Stimulated activated naive B cell treated with anti-CD40 and anti-IgM and Interleukin-4, amounts not matched to agents 10 μg/mL and 1 μg/mL and 100 μg/mL, for 72 hours (primary cell): ENCODE measurements around the gene FFAR4.
A peak's percentile ranks its signal among the peaks of the same experiment; 100 is the strongest.

Source experiments
- ATAC-seq, 2 donors: fragments of 150-1000 bp; cut with Tn5 transposase; replicated peaks; 2 replicates each; pipeline ENCODE4 v1.10.0; 2021; ENCODE audit warnings: moderate library complexity in 1 of 2
- DNase-seq: peaks from one replicate; pipeline ENCODE4 v3.0.0; 2021
- H3K27ac Mint-ChIP-seq: one replicate; pipeline ENCODE4 v1.8.0; 2022; ENCODE audit warnings: mild to moderate bottlenecking, mixed read lengths
- H3K27me3 Mint-ChIP-seq, 2 donors: one replicate each; pipeline ENCODE4 v1.8.0; 2022; ENCODE audit warnings: mixed read lengths in 2 of 2
- H3K36me3 Mint-ChIP-seq, 2 donors: one replicate each; pipeline ENCODE4 v1.8.0; 2022; ENCODE audit warnings: mixed read lengths in 2 of 2, mild to moderate bottlenecking in 1 of 2
- H3K4me1 Mint-ChIP-seq, 2 donors: one replicate each; pipeline ENCODE4 v1.8.0; 2022; ENCODE audit warnings: mixed read lengths in 2 of 2, mild to moderate bottlenecking in 1 of 2
- H3K4me3 Mint-ChIP-seq, 2 donors: one replicate each; pipeline ENCODE4 v1.8.0; 2022; ENCODE audit warnings: mild to moderate bottlenecking in 2 of 2, mixed read lengths in 2 of 2, moderate library complexity in 1 of 2
- H3K9me3 Mint-ChIP-seq, 2 donors: one replicate each; pipeline ENCODE4 v1.8.0; 2022; ENCODE audit warnings: mixed read lengths in 2 of 2, mild to moderate bottlenecking in 1 of 2

Gene FFAR4

GRCh38 chr10:93599335-93599734 lies 32.9 kb downstream of the FFAR4 start:
- no peak for DNase-seq
- H3K9me3 Mint-ChIP-seq: no peaks in the 10 kb centered on the region
- peaks cover 0 to 2% of the 10 kb centered on the region in 2 donors for H3K36me3 Mint-ChIP-seq
- no peaks in the 10 kb centered on the region for H3K4me1 Mint-ChIP-seq
- peaks cover 29 to 67% of the 10 kb centered on the region in 2 donors for H3K27me3 Mint-ChIP-seq
- no peak overlapping the region for H3K27ac Mint-ChIP-seq
- no peak overlapping the region for H3K4me3 Mint-ChIP-seq
- ATAC-seq: no peak

- Mint-ChIP-seq H3K36me3 (peaks cover 0 to 2% of the 10 kb centered on the region in 2 donors), H3K9me3 (no peaks in the 10 kb centered on the region), H3K27ac (no peak overlapping the region), H3K27me3 (peaks cover 29 to 64% of the 10 kb centered on the region in 2 donors), H3K4me1 (no peaks in the 10 kb centered on the region), H3K4me3 (peak overlapping the region in 1 of 2 donors; percentile 34)
- ATAC-seq: no peak
- DNase-seq: no peak
Observed at GRCh38 chr10:93599778-93600177, 33.3 kb downstream of the FFAR4 start.

GRCh38 chr10:93600446-93601145 lies 34.1 kb downstream of the FFAR4 start:
- H3K36me3 Mint-ChIP-seq: peaks cover 0 to 2% of the 10 kb centered on the region in 2 donors
- H3K27ac Mint-ChIP-seq: no peak overlapping the region
- no peaks in the 10 kb centered on the region for H3K4me1 Mint-ChIP-seq
- H3K27me3 Mint-ChIP-seq: peaks cover 29 to 56% of the 10 kb centered on the region in 2 donors
- no peak for DNase-seq
- peak overlapping the region in 1 of 2 donors; percentile 16 for H3K4me3 Mint-ChIP-seq
- no peak for ATAC-seq
- no peaks in the 10 kb centered on the region for H3K9me3 Mint-ChIP-seq

- Mint-ChIP-seq H3K27ac (no peak within 1 kb of the TSS), H3K36me3 (peaks cover 0 to 2% of the 10 kb centered on the region in 2 donors), H3K27me3 (peaks cover 33 to 61% of the 10 kb centered on the region in 2 donors), H3K9me3 (no peaks in the 10 kb centered on the region), H3K4me1 (no peaks in the 10 kb centered on the region), H3K4me3 (peak within 1 kb of the TSS in 1 of 2 donors; percentile 16)
- ATAC-seq: no peak
- no peak for DNase-seq
Observed at GRCh38 chr10:93601146-93601773, 34.8 kb downstream of the FFAR4 start, which contains the start of gene RBP4. TSS of gene RBP4 (minus strand) at chr10:93601235. CDS start at chr10:93601028, 207 bp downstream.

- Mint-ChIP-seq H3K27me3 (peaks cover 38 to 66% of the 10 kb centered on the region in 2 donors), H3K36me3 (peaks cover 0 to 2% of the 10 kb centered on the region in 2 donors), H3K27ac (no peak overlapping the region), H3K9me3 (no peaks in the 10 kb centered on the region), H3K4me1 (no peaks in the 10 kb centered on the region), H3K4me3 (no peak overlapping the region)
- ATAC-seq (no peak), DNase-seq (no peak)
Observed at GRCh38 chr10:93601774-93602162, 35.3 kb downstream of the FFAR4 start.

GRCh38 chr10:93603023-93603422 lies 36.6 kb downstream of the FFAR4 start:
- Mint-ChIP-seq H3K4me1 (no peaks in the 10 kb centered on the region), H3K27me3 (peaks cover 46 to 67% of the 10 kb centered on the region in 2 donors), H3K27ac (no peak overlapping the region), H3K9me3 (peaks cover 0 to 5% of the 10 kb centered on the region in 2 donors), H3K36me3 (peaks cover 0 to 2% of the 10 kb centered on the region in 2 donors), H3K4me3 (no peak overlapping the region)
- DNase-seq (no peak), ATAC-seq (no peak)

GRCh38 chr10:93604146-93604545 lies 37.7 kb downstream of the FFAR4 start:
- Mint-ChIP-seq H3K27ac (no peak overlapping the region), H3K27me3 (peaks cover 49 to 70% of the 10 kb centered on the region in 2 donors)

GRCh38 chr10:93608421-93608820 lies 42.0 kb downstream of the FFAR4 start:
- ATAC-seq: no peak
- H3K27me3 Mint-ChIP-seq: peaks cover 27 to 51% of the 10 kb centered on the region in 2 donors
- H3K4me3 Mint-ChIP-seq: no peak overlapping the region
- DNase-seq: no peak
- H3K36me3 Mint-ChIP-seq: no peaks in the 10 kb centered on the region
- no peak overlapping the region for H3K27ac Mint-ChIP-seq
- peaks cover 0 to 5% of the 10 kb centered on the region in 2 donors for H3K9me3 Mint-ChIP-seq
- no peaks in the 10 kb centered on the region for H3K4me1 Mint-ChIP-seq

More at GRCh38 chr10:93604146-93604545, 37.7 kb downstream of the FFAR4 start:
- Mint-ChIP-seq H3K9me3 (peaks cover 0 to 5% of the 10 kb centered on the region in 2 donors), H3K36me3 (peaks cover 0 to 2% of the 10 kb centered on the region in 2 donors), H3K4me3 (no peak overlapping the region), H3K4me1 (no peaks in the 10 kb centered on the region)
- no peak for DNase-seq
- ATAC-seq: no peak

GRCh38 chr10:93612311-93612710 lies 45.8 kb downstream of the FFAR4 start, which contains the start of gene PDE6C:
TSS of gene PDE6C (plus strand) at chr10:93612537. CDS start at chr10:93612726, 189 bp downstream.
- H3K36me3 Mint-ChIP-seq: no peaks in the 10 kb centered on the region
- H3K4me3 Mint-ChIP-seq: no peak within 1 kb of the TSS
- no peak for ATAC-seq
- peaks cover 9 to 26% of the 10 kb centered on the region in 2 donors for H3K27me3 Mint-ChIP-seq
- H3K9me3 Mint-ChIP-seq: peaks cover 0 to 3% of the 10 kb centered on the region in 2 donors
- H3K27ac Mint-ChIP-seq: no peak within 1 kb of the TSS
- no peak for DNase-seq
- peaks cover 5 to 11% of the 10 kb centered on the region in 2 donors for H3K4me1 Mint-ChIP-seq

- ATAC-seq (no peak), DNase-seq (no peak)
- Mint-ChIP-seq H3K4me3 (no peak overlapping the region), H3K4me1 (peaks cover 5 to 11% of the 10 kb centered on the region in 2 donors), H3K27ac (no peak overlapping the region), H3K9me3 (no peaks in the 10 kb centered on the region), H3K27me3 (peaks cover 6 to 23% of the 10 kb centered on the region in 2 donors), H3K36me3 (no peaks in the 10 kb centered on the region)
Observed at GRCh38 chr10:93613126-93613525, 46.7 kb downstream of the FFAR4 start.

GRCh38 chr10:93614101-93614825 lies 47.8 kb downstream of the FFAR4 start:
- Mint-ChIP-seq H3K36me3 (no peaks in the 10 kb centered on the region), H3K27me3 (peaks cover under 1 to 16% of the 10 kb centered on the region in 2 donors), H3K4me3 (no peak overlapping the region), H3K9me3 (no peaks in the 10 kb centered on the region), H3K27ac (no peak overlapping the region), H3K4me1 (peaks cover 5 to 11% of the 10 kb centered on the region in 2 donors)
- DNase-seq (no peak), ATAC-seq (no peak)

GRCh38 chr10:93615576-93616235 lies 49.2 kb downstream of the FFAR4 start:
- Mint-ChIP-seq H3K27me3 (peaks cover 0 to 15% of the 10 kb centered on the region in 2 donors), H3K27ac (no peak overlapping the region), H3K36me3 (no peaks in the 10 kb centered on the region), H3K4me1 (peaks cover 5 to 11% of the 10 kb centered on the region in 2 donors), H3K9me3 (no peaks in the 10 kb centered on the region), H3K4me3 (peak overlapping the region; percentile 56 to 58)
- DNase-seq: no peak
- peak in 1 of 2 donors; percentile 10 for ATAC-seq

GRCh38 chr10:93620925-93621324 lies 54.5 kb downstream of the FFAR4 start:
- peaks cover 0 to 23% of the 10 kb centered on the region in 2 donors for H3K27me3 Mint-ChIP-seq
- DNase-seq (no peak), ATAC-seq (no peak)
- no peaks in the 10 kb centered on the region for H3K9me3 Mint-ChIP-seq
- no peaks in the 10 kb centered on the region for H3K36me3 Mint-ChIP-seq
- H3K4me1 Mint-ChIP-seq: peaks cover 3 to 5% of the 10 kb centered on the region in 2 donors
- no peak overlapping the region for H3K4me3 Mint-ChIP-seq
- peak overlapping the region; percentile 15 for H3K27ac Mint-ChIP-seq

GRCh38 chr10:93622942-93623341 lies 56.5 kb downstream of the FFAR4 start:
- no peaks in the 10 kb centered on the region for H3K36me3 Mint-ChIP-seq
- no peaks in the 10 kb centered on the region for H3K9me3 Mint-ChIP-seq
- H3K4me3 Mint-ChIP-seq: no peak overlapping the region
- DNase-seq (no peak), ATAC-seq (no peak)
- no peak overlapping the region for H3K27ac Mint-ChIP-seq
- H3K27me3 Mint-ChIP-seq: peaks cover 0 to 23% of the 10 kb centered on the region in 2 donors
- H3K4me1 Mint-ChIP-seq: no peaks in the 10 kb centered on the region
